Peyer's patch (tissue), 4 donors: ENCODE data around the gene HNRNPA3.

Experiments
- POLR2A ChIP-seq, 2 donors: fragments of 450-650 bp; IDR thresholded peaks; one replicate each; pipeline ENCODE4 v1.5.1; 2017; ENCODE audit warnings: antibody characterized with exemption in 2 of 2, mild to moderate bottlenecking in 2 of 2, moderate library complexity in 2 of 2
- TF ChIP-seq, protein P1 (sequence below), 6 experiments: fragments of 450-650 bp in 4 of 6; fragments of 200-600 bp in 2 of 6; sonication (generic) in 1 of 6; IDR thresholded peaks; one replicate each; pipeline ENCODE4 v1.5.1; 2017 to 2019; ENCODE audit warnings: antibody characterized with exemption in 6 of 6, mild to moderate bottlenecking in 3 of 6, moderate library complexity in 1 of 6

DNA sequence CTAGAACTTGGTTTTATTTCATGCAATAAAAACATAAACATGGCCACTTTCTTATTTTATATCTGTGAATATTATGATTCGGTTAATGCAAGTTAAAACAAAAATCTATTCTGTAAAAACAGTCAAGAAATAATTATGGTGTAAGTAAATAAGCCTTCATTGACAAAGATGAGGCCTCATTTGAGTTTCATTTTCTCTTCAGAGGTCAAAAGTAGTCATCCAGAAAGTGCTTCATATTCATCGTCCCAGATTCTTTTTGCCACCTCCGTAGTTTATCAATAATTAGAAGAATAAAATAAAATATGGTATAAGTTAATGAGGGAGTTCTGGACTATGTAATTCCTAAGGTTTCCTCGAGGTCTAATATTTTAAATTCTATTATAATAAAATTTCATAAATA lies 19.4 kb upstream of the HNRNPA3 start:
- TF ChIP-seq, protein P1, sequence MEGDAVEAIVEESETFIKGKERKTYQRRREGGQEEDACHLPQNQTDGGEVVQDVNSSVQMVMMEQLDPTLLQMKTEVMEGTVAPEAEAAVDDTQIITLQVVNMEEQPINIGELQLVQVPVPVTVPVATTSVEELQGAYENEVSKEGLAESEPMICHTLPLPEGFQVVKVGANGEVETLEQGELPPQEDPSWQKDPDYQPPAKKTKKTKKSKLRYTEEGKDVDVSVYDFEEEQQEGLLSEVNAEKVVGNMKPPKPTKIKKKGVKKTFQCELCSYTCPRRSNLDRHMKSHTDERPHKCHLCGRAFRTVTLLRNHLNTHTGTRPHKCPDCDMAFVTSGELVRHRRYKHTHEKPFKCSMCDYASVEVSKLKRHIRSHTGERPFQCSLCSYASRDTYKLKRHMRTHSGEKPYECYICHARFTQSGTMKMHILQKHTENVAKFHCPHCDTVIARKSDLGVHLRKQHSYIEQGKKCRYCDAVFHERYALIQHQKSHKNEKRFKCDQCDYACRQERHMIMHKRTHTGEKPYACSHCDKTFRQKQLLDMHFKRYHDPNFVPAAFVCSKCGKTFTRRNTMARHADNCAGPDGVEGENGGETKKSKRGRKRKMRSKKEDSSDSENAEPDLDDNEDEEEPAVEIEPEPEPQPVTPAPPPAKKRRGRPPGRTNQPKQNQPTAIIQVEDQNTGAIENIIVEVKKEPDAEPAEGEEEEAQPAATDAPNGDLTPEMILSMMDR (IDR thresholded peaks at IDR 0.05): no peak
- no peak for TF ChIP-seq POLR2A (IDR thresholded peaks at IDR 0.05)
